Left cardiac atrium (tissue), 4 donors: ENCODE data around the gene FAM131A. TPM values are rescaled to one million over a fixed set of nuclear protein-coding genes. Genes with fewer than 3 reads are reported as not detected.
A peak's percentile ranks its signal among the peaks of the same experiment; 100 is the strongest.

Experiments used
- ATAC-seq, 2 donors: fragments of 200-7000 bp; cut with Tn5 transposase; one replicate each; pipeline ENCODE4 v1.9.1; 2020; ENCODE audit warnings: mild to moderate bottlenecking in 2 of 2, moderate library complexity in 2 of 2
- DNase-seq: peaks from one replicate; pipeline ENCODE4 v3.0.0-alpha.2; 2020
- intact Hi-C, 2 donors: fragments of 100-400 bp; cut with DNase I; formaldehyde crosslinking; loops; one replicate each; pipeline versions ENCODE4 v1.14.1 to v1.15.1; 2022 to 2023
- total RNA-seq, 2 donors: library from RNA; stranded (reverse); fragmentation: NEBNext Ultra II Directional; extraction: Animal tissue kit (Norgen Biotek cat#: 25700); gene quantifications; one replicate each; pipeline ENCODE4 v1.2.1, GENCODE V29; 2021
- donor health status: DM: no; HTN: yes; CAD: no.
- donor health status: DM: no; HTN: yes; CAD: no; lungs with severe emphysema.
- donor health status: DM: yes; HTN: yes; CAD: no.
- donor health status: Dilated cardiomyopathy.

FAM131A gene
- total RNA-seq, 2 donors from 2014 or later, result 21.0 to 31.1 TPM

- peak; percentile 52 to 55 for ATAC-seq
- DNase-seq, result peak; percentile 60
- intact Hi-C loops, result loop anchor here in 1 of 2 donors (10.0 kb wide), 1 partner anchor 403 kb away; no protein-coding TSS in a partner anchor
Observed at GRCh38 chr3:184381261-184382224, 44.1 kb downstream of the FAM131A start.

- intact Hi-C loops, result loop anchor here in 1 of 2 donors (10.0 kb wide), 1 partner anchor 402 kb away; no protein-coding TSS in a partner anchor
- no peak for ATAC-seq
- DNase-seq, result no peak
Observed at GRCh38 chr3:184382326-184383032, 45.1 kb downstream of the FAM131A start.

- DNase-seq (no peak), ATAC-seq (no peak)
- intact Hi-C loops, result loop anchor here in 1 of 2 donors (10.0 kb wide), 1 partner anchor 402 kb away; no protein-coding TSS in a partner anchor
Observed at GRCh38 chr3:184383033-184383740, 45.8 kb downstream of the FAM131A start.

GRCh38 chr3:184384342-184384741 is 46.9 kb downstream of the FAM131A start:
- DNase-seq (no peak), ATAC-seq (no peak)
- intact Hi-C loops, result loop anchor here in 1 of 2 donors (10.0 kb wide), 1 partner anchor 400 kb away; no protein-coding TSS in a partner anchor

- ATAC-seq (no peak), DNase-seq (no peak)
- intact Hi-C loops, result loop anchor here in 1 of 2 donors (10.0 kb wide), 1 partner anchor 400 kb away; no protein-coding TSS in a partner anchor
Observed at GRCh38 chr3:184384856-184385422, 47.5 kb downstream of the FAM131A start.

GRCh38 chr3:184386047-184386806 is 48.8 kb downstream of the FAM131A start:
- ATAC-seq, result no peak
- intact Hi-C loops, result loop anchor here in 1 of 2 donors (10.0 kb wide), 1 partner anchor 399 kb away; no protein-coding TSS in a partner anchor
- no peak for DNase-seq

GRCh38 chr3:184387174-184387714 is 49.8 kb downstream of the FAM131A start:
- intact Hi-C loops, result loop anchor here in 1 of 2 donors (10.0 kb wide), 1 partner anchor 398 kb away; no protein-coding TSS in a partner anchor
- ATAC-seq (no peak), DNase-seq (no peak)

- DNase-seq (no peak), ATAC-seq (no peak)
- intact Hi-C loops, result loop anchor here in 1 of 2 donors (10.0 kb wide), 1 partner anchor 396 kb away; no protein-coding TSS in a partner anchor
Observed at GRCh38 chr3:184388164-184388935, 51.0 kb downstream of the FAM131A start.

GRCh38 chr3:184388936-184389230 is 51.5 kb downstream of the FAM131A start:
- intact Hi-C loops, result loop anchor here in 1 of 2 donors (10.0 kb wide), 1 partner anchor 396 kb away; no protein-coding TSS in a partner anchor
- DNase-seq (no peak), ATAC-seq (no peak)

- ATAC-seq (no peak), DNase-seq (no peak)
- intact Hi-C loops, result loop anchor here in 1 of 2 donors (10.0 kb wide), 1 partner anchor 395 kb away; no protein-coding TSS in a partner anchor
Observed at GRCh38 chr3:184389384-184389783, 52.0 kb downstream of the FAM131A start.

- intact Hi-C loops, result loop anchor here in 1 of 2 donors (10.0 kb wide), 1 partner anchor 395 kb away; no protein-coding TSS in a partner anchor
- DNase-seq (no peak), ATAC-seq (no peak)
Observed at GRCh38 chr3:184389935-184390528, 52.6 kb downstream of the FAM131A start.

- intact Hi-C loops, result no loop called here
- DNase-seq (no peak), ATAC-seq (no peak)
Observed at GRCh38 chr3:184391266-184391665, 53.9 kb downstream of the FAM131A start.

- ATAC-seq (no peak), DNase-seq (no peak)
- intact Hi-C loops, result no loop called here
Observed at GRCh38 chr3:184395320-184395660, 57.9 kb downstream of the FAM131A start.
